Activated T-cell treated with anti-CD3 and anti-CD28 coated beads, Interleukin-2, amount 50 U/mL, for 72 hours (primary cell): ENCODE results near the gene ATP1A2. TPM values are rescaled to one million over a fixed set of nuclear protein-coding genes. Genes with fewer than 3 reads are reported as not detected.

ENCODE experiments used
- total RNA-seq, 2 donors: library from RNA; stranded (reverse); gene quantifications; one replicate each; pipeline ENCODE4 v1.2.3, GENCODE V29; 2022

Gene ATP1A2
- total RNA-seq, 2 donors from 2014 or later: not detected

Other genes starting within 250 kb of the ATP1A2 start
- gene CFAP45, start 215.6 kb upstream of the ATP1A2 start, total RNA-seq: 1 to 10 TPM; 2.0 to 2.8 TPM
- 100 to 1,000 TPM; 378 to 431 TPM for gene TAGLN2, start 190.3 kb upstream of the ATP1A2 start, total RNA-seq
- under 1 TPM; 0.12 TPM for gene IGSF9, start 170.1 kb upstream of the ATP1A2 start, total RNA-seq
- gene SLAMF9, start 161.5 kb upstream of the ATP1A2 start, total RNA-seq: not detected
- 1 to 10 TPM; 4.4 to 4.6 TPM for gene PIGM, start 83.8 kb upstream of the ATP1A2 start, total RNA-seq
- under 1 TPM; 0.37 to 0.65 TPM for gene KCNJ10, start 45.6 kb upstream of the ATP1A2 start, total RNA-seq
- gene KCNJ9, start 34.2 kb upstream of the ATP1A2 start, total RNA-seq: under 1 TPM in 1 of 2 donors, not detected in 1; 0.05 TPM
- gene IGSF8, start 17.1 kb upstream of the ATP1A2 start, total RNA-seq: 10 to 100 TPM; 26.3 to 32.0 TPM
- gene ATP1A4, start 35.8 kb downstream of the ATP1A2 start, total RNA-seq: not detected
- gene CASQ1, start 74.8 kb downstream of the ATP1A2 start, total RNA-seq: not detected
- 10 to 100 TPM; 28.3 to 32.8 TPM for gene PEA15, start 89.6 kb downstream of the ATP1A2 start, total RNA-seq
- gene DCAF8, start 146.8 kb downstream of the ATP1A2 start, total RNA-seq: 100 to 1,000 TPM; 246 to 280 TPM
- 10 to 100 TPM; 48.8 to 49.1 TPM for gene PEX19, start 169.4 kb downstream of the ATP1A2 start, total RNA-seq
- gene COPA, start 227.5 kb downstream of the ATP1A2 start, total RNA-seq: 100 to 1,000 TPM; 198 to 201 TPM
- 10 to 100 TPM; 65.2 to 66.3 TPM for gene NCSTN, start 227.6 kb downstream of the ATP1A2 start, total RNA-seq